ENCODE measurements around the gene EYS. TPM values are rescaled to one million over a fixed set of nuclear protein-coding genes. Genes with fewer than 3 reads are reported as not detected.

The EYS gene
- total and polyA plus RNA-seq, 7 donors = 0.07 to 0.46 TPM; not detected in 5

DNA sequence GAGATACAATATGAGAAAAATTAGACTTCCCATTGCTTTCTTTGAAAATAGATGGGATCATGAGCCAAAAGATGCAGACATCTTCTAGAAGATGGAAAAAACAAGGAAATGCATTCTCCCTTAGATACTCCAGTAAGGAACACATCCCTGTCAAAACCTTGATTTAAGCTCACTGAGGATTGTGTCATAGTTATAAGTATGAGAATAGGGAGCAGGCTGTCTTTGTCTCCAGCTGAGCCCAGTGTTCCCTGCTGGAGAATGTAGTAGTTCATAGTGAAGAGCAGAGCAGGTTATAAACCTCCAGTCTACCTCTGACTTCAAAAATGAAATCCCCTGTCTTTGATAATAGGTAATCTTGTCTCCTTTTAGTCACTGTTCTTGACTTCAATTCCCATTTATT, 1481.5 kb downstream of the EYS start:
- no peak overlapping the region for H3K4me3 ChIP-seq
- intact Hi-C loops (cut with DNase I) = no loop called here
- no peak overlapping the region for H3K27ac ChIP-seq
- TF ChIP-seq EP300 (IDR thresholded peaks at IDR 0.05) (no peak), POLR2AphosphoS5 (IDR thresholded peaks at IDR 0.05) (no peak), POLR2A (IDR thresholded peaks at IDR 0.05) (no peak)
- TF ChIP-seq, protein P1, sequence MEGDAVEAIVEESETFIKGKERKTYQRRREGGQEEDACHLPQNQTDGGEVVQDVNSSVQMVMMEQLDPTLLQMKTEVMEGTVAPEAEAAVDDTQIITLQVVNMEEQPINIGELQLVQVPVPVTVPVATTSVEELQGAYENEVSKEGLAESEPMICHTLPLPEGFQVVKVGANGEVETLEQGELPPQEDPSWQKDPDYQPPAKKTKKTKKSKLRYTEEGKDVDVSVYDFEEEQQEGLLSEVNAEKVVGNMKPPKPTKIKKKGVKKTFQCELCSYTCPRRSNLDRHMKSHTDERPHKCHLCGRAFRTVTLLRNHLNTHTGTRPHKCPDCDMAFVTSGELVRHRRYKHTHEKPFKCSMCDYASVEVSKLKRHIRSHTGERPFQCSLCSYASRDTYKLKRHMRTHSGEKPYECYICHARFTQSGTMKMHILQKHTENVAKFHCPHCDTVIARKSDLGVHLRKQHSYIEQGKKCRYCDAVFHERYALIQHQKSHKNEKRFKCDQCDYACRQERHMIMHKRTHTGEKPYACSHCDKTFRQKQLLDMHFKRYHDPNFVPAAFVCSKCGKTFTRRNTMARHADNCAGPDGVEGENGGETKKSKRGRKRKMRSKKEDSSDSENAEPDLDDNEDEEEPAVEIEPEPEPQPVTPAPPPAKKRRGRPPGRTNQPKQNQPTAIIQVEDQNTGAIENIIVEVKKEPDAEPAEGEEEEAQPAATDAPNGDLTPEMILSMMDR (IDR thresholded peaks at IDR 0.05) = no peak
- no peaks in the 10 kb centered on the region for H3K4me1 ChIP-seq
- no peaks in the 10 kb centered on the region for H3K27me3 ChIP-seq
- H3K9me3 ChIP-seq = no peaks in the 10 kb centered on the region
- DNase-seq = no peak
- no peaks in the 10 kb centered on the region for H3K36me3 ChIP-seq

DNA sequence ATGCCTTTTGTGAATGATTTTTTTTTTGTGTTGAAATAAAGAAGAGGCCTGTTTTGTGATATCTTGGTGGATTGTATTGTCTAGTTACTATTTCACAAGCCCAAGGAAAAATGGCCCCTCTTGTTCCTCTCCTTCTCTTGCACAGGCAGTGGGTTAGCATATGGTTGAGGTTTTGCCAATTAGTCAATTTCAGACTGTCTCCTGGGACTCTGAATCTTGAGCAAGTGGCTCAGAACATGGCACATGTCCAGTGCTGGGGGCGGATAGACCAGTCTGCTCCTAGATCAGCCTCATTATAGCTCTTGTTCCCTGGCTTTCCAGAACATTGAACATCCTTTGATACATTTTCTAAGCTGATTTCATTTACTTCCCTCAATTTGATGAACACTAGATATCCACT, 1482.2 kb downstream of the EYS start:
- DNase-seq = no peak
- no peak overlapping the region for H3K27ac ChIP-seq
- no peak for TF ChIP-seq POLR2A (IDR thresholded peaks at IDR 0.05)
- TF ChIP-seq, protein P1 (IDR thresholded peaks at IDR 0.05) = no peak
- TF ChIP-seq EP300 (IDR thresholded peaks at IDR 0.05) = no peak
- no peak for TF ChIP-seq POLR2AphosphoS5 (IDR thresholded peaks at IDR 0.05)
- intact Hi-C loops (cut with DNase I) = no loop called here
- no peaks in the 10 kb centered on the region for H3K4me1 ChIP-seq
- 87% methylated on average over 1 of the region's 1 CpG for WGBS, 2 donors
- no peak overlapping the region for H3K4me3 ChIP-seq
- H3K36me3 ChIP-seq = no peaks in the 10 kb centered on the region
- no peaks in the 10 kb centered on the region for H3K27me3 ChIP-seq
- H3K9me3 ChIP-seq = no peaks in the 10 kb centered on the region

DNA sequence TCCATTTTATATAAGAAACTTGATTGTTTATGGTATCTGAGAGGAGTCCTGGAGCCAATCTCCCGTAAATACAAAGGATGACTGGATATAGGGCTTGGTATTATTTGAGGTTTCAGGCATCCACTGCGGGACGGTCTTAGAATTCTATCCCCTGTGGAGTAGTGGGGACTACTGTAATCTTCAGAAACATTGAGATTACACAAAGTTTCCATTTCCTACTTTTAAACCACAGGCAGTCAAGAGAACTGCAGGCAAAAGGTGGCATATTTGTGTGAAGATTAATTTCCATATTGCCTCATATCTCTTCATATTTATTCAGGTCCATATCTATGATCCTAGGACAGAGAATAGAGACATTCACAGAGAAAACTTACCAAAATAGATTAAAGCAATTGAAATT, 1485.2 kb downstream of the EYS start:
- Histone ChIP-seq H3K27me3 (no peaks in the 10 kb centered on the region), H3K4me1 (no peaks in the 10 kb centered on the region), H3K4me3 (no peak overlapping the region), H3K36me3 (no peaks in the 10 kb centered on the region), H3K9me3 (no peaks in the 10 kb centered on the region), H3K27ac (no peak overlapping the region)
- no peak for DNase-seq
- no peak for TF ChIP-seq POLR2AphosphoS5 (IDR thresholded peaks at IDR 0.05)
- TF ChIP-seq, protein P1 (IDR thresholded peaks at IDR 0.05) = no peak
- TF ChIP-seq EP300 (IDR thresholded peaks at IDR 0.05) = no peak
- no peak for TF ChIP-seq POLR2A (IDR thresholded peaks at IDR 0.05)
- 82 to 90% methylated on average over 3 of the region's 3 CpGs for WGBS, 2 donors
- intact Hi-C loops (cut with DNase I) = no loop called here

DNA sequence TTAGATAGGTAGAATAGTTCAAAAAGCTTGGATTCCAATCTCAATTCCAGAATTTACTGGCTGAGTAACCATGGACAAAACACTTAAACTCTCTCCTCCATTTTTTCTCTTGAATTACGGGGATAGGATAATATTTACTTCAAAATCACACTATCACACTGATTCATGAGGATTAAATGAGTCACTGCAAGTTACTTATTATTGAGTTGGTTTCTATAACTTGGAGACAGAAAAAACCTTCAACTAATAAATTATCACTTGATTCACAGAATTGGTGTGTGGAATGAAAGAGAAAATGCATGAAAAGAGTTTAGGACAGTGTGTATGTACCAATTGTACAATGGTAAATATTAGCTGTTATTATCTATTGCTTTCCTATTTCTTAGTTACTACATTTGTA, 1486.2 kb downstream of the EYS start:
- DNase-seq = no peak
- Histone ChIP-seq H3K4me3 (no peak overlapping the region), H3K4me1 (no peaks in the 10 kb centered on the region), H3K9me3 (no peaks in the 10 kb centered on the region), H3K27me3 (no peaks in the 10 kb centered on the region), H3K36me3 (no peaks in the 10 kb centered on the region), H3K27ac (no peak overlapping the region)
- TF ChIP-seq, protein P1 (IDR thresholded peaks at IDR 0.05) = no peak
- TF ChIP-seq EP300 (IDR thresholded peaks at IDR 0.05) (no peak), POLR2AphosphoS5 (IDR thresholded peaks at IDR 0.05) (no peak), POLR2A (IDR thresholded peaks at IDR 0.05) (no peak)
- WGBS, 2 donors = 81 to 86% methylated on average over 1 of the region's 1 CpG
- intact Hi-C loops (cut with DNase I) = no loop called here
